Right ventricle myocardium inferior (tissue), 1 donor: ENCODE data around the gene PRODH2. TPM values are rescaled to one million over a fixed set of nuclear protein-coding genes. Genes with fewer than 3 reads are reported as not detected.
"Not testable (repeated sequence)": the region's sequence is repeated elsewhere in the genome, so short reads cannot be mapped to it uniquely, and the experiment has no call there.

Experiments
- ATAC-seq: fragments of 200-7000 bp; cut with Tn5 transposase; one replicate; pipeline ENCODE4 v1.9.1; 2020; ENCODE audit warnings: mild to moderate bottlenecking, moderate library complexity
- DNase-seq: peaks from one replicate; pipeline ENCODE4 v3.0.0; 2021; ENCODE audit errors: missing footprints
- intact Hi-C: fragments of 100-400 bp; cut with DNase I; formaldehyde crosslinking; loops from one replicate; pipeline ENCODE4 v1.11.0; 2022
- total RNA-seq: library from RNA; stranded (reverse); fragmentation: NEBNext Ultra II Directional; extraction: Animal tissue kit (Norgen Biotek cat#: 25700); gene quantifications from one replicate; pipeline ENCODE4 v1.2.1, GENCODE V29; 2021
- donor health status: DM: no; HTN: yes; CAD: no; lungs with severe emphysema.

PRODH2 gene
- total RNA-seq, 1 donor from 2014 or later, result not detected

GRCh38 chr19:35806597-35806996 lies 6.0 kb downstream of the PRODH2 start:
- intact Hi-C loops, result no loop called here
- no peak for ATAC-seq
- no peak for DNase-seq

- ATAC-seq, result no peak
- intact Hi-C loops, result no loop called here
Measured at GRCh38 chr19:35805526-35806102, 7.0 kb downstream of the PRODH2 start.

GRCh38 chr19:35801828-35802227 lies 10.8 kb downstream of the PRODH2 start:
- intact Hi-C loops, result no loop called here
- ATAC-seq (no peak), DNase-seq (no peak)

More at GRCh38 chr19:35805526-35806102, 7.0 kb downstream of the PRODH2 start:
- no peak for DNase-seq

DNA sequence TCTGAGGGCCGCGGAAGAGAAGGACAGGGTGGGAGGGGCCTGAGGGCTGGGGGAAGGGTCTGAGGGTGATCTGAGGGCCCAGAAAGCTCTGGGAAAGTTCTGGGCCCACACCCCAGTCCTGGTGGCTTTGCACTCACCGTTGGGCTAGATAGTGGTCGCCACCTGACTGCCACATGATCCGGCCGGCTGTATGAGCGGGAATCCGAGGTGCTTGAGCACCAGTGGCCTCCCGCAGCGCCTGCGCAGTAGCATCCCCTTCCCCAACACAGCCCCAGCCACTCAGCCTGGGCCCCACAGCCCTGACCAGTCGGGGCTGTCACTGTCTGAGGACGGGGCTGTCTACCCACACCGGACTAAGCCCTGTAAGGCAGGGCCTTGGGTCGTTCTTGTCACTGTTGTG lies 15.0 kb downstream of the PRODH2 start:
- intact Hi-C loops, result no loop called here
- DNase-seq (no peak), ATAC-seq (no peak)

- no peak for DNase-seq
- no peak for ATAC-seq
- intact Hi-C loops, result no loop called here
Measured at GRCh38 chr19:35796645-35797542, 15.8 kb downstream of the PRODH2 start.

- intact Hi-C loops, DNase-seq, ATAC-seq: not testable (repeated sequence)
Measured at GRCh38 chr19:35795564-35795963, 17.1 kb downstream of the PRODH2 start.

GRCh38 chr19:35793381-35794165 lies 19.1 kb downstream of the PRODH2 start:
- intact Hi-C loops, result no loop called here
- no peak for ATAC-seq
- no peak for DNase-seq

GRCh38 chr19:35792888-35793287 lies 19.8 kb downstream of the PRODH2 start:
- ATAC-seq, result no peak
- DNase-seq, result no peak
- intact Hi-C loops, result no loop called here

DNA sequence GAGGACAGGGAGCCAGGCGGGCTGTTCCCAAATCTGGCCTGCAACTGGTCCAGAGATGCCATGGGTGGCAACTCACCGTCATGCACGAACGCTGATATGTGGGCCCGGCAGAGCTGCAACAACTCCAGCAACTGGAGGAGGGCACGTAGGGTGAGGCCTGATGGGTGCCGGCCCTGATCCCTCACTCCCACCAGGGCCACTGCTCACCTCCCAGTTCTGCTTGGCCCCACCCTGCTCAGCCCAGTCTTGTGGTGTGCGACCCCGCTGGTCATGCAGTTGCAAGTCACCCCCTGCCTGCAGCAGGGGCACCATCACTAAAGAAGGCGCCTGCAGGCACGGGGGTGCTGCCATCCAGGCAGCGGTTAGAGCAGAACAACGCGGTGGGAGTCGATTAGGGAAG lies 20.3 kb downstream of the PRODH2 start:
- DNase-seq (no peak), ATAC-seq (no peak)
- intact Hi-C loops, result no loop called here

GRCh38 chr19:35791814-35792279 lies 20.8 kb downstream of the PRODH2 start:
- intact Hi-C loops, result no loop called here
- no peak for DNase-seq

GRCh38 chr19:35790981-35791813 lies 21.4 kb downstream of the PRODH2 start:
- intact Hi-C loops, result no loop called here
- DNase-seq, result no peak
- no peak for ATAC-seq

More at GRCh38 chr19:35791814-35792279, 20.8 kb downstream of the PRODH2 start:
- ATAC-seq, result no peak

DNA sequence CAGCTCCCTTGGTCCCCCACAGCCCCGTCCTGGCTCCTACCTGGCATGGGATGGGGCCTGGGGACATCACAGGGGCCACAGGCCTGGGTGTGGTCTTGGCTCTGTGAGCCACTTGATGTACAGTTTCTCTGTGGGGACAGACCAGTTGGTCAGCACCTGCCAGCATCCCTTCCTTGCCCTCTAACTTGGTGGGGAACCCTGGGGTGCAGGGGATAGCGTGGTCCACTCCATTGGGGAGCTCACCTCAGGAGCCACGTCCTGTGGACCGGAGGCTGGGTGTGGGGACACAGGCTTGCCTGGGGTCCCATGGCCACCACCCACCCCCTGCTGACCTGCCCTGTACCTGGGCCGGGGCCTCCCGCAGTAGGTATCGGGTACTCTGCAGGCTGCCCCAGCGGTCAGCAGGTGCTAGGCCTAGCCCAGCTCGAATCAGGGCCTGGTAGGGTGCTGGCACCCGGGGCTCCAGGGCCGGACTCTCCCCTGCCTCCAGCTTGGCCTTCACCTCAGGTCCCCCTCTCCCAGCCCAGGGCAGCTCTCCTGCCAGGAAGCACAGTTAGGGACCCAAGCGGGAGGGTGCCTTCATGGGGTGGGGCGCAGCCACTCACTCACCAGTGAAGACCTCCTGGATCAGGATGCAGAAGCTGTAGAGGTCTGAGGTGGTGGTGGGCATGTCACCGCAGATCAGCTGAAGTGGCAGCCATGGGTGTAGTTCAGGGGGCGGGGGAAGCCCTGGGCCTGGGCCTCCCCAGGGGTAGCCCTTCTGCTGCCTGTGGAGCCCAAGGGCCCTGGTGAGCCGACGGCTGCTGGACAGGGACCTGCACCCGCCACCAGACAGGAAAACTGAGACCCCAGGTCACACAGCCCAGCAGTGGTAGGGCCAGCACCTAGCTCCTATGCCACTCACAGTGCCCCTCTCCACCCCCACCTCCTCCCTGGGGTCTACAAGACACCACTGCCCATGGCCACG lies 22.4 kb downstream of the PRODH2 start:
- intact Hi-C loops, result no loop called here
- ATAC-seq (no peak), DNase-seq (no peak)

DNA sequence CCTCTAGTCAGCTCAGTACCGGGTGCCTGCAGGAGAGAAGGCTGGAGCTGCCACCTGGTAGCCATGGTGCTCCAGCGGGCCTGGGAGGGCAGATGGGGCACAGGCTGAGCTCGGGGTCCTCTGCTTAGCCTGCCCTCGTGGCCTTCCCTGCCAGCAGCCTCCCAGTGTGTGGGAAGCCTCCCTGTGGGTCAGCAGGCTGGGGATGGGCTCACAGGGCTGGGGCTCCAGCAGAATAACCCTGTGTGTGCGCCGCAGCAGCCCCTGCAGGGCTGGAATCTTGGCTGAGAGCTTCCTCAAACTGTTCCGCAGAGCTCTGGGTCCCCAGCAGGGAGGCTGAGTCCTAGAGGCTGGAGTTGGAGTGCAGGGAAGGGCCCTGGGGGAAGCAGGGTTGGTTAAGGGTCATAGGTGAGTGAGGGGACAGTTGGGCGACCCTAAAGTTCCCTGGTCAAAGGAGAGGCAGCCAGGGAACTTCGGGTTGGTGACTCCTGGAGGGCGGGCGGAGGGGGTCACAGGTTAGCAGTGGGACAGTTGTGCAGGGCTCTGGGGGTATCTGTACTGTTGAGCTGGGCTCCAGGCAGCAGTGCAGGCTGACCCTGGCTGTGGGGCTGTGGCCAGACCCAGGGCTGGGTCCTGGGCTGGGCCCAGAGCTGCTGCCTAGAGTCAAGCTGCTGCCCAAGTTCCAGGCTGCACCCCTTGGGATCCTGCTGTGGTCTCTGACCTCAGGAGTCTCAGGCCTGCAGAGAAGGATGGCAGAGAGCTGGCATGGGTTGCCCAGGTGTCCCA lies 23.3 kb downstream of the PRODH2 start:
- DNase-seq, result no peak
- intact Hi-C loops, result no loop called here
- ATAC-seq, result no peak

GRCh38 chr19:35788205-35788960 lies 24.3 kb downstream of the PRODH2 start:
- ATAC-seq (no peak), DNase-seq (no peak)

GRCh38 chr19:35787227-35787799 lies 25.3 kb downstream of the PRODH2 start:
- intact Hi-C loops, result no loop called here
- ATAC-seq (no peak), DNase-seq (no peak)

More at GRCh38 chr19:35788205-35788960, 24.3 kb downstream of the PRODH2 start:
- intact Hi-C loops, result no loop called here
